Measurements from ENCODE around the gene CCNT2.
"Not testable (repeated sequence)": the region's sequence is repeated elsewhere in the genome, so short reads cannot be mapped to it uniquely, and the experiment has no call there.

The CCNT2 gene

DNA sequence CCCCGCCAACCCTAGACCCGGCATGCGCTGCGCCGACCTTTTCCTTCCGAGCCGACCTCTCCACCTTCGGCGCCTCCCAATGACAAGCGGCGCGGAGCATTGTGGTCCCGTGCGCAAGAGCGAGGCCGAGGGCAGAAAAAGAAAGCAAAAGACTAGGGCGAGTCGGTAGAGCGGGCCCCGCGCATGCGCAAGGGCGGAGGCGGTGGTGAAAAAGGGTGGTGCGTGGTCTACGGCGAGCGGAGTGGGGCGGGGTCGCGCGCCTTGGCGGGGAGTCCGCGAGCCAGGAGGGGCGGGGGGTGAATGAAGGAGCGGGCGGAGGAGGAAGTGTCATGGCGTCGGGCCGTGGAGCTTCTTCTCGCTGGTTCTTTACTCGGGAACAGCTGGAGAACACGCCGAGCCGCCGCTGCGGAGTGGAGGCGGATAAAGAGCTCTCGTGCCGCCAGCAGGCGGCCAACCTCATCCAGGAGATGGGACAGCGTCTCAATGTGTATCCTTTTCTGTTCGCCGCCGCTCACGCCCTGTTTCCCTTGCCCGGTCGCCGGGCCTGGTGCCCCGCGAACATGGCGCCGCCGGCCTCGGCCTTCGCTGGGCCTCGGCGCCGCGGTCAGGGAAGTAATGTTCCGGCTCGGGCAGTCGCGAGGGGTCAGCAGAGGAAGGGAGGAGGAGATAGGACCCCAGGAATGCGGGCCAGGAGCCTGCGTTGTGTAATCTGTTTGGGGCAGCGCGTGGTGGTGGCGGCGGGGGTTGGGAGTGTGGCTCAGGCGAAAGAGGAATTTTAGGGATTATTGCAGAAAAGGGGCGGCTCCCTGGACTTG is at the start of gene CCNT2:
Gene CCNT2, plus strand, starts transcription at position 297 of the 815 bp plus-strand sequence. Its CDS starts 33 bp downstream, at position 330.
- peak; percentile 99 to 100 for DNase-seq (ENCODE audit: low read depth in 2 of 2)

DNA sequence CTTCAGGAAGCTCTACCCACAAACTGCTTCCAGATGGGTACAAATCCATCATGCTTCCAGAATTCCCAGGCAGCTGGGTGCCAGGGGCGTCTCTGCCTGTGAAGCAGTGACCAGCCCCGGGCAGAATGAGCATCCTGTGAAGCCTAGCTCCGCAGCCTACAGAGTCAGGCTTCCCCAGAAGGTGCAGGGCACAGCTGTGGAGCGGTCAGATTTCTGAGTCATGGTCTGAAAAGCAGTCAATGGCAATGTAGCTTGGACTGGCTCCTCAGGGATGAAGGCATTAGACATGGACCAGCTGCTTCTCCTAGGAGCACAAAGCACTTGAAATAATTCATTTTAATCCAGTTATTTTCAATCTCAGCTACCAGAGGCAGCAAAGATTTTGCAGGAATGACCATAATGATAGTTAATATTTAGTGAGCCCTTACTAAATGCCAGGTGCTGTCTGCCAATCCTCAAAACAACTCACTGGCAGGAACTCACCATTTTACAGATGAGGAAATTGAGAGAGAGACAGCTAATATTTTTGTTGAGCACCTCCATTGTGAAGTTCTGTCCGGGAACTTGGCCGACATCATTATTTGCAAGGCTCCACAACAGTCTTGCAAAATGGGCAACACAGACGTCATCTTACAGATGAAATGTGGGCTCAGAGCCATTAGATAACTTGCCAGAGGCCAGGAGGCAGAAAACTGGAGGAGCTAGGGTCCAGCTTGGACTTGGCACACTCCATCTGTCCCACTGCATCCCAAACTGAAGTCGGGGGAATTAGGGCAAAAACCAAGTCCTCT is 48.5 kb upstream of the CCNT2 start:
- DNase-seq (ENCODE audit: low read depth in 2 of 2), result no peak

- no peak for DNase-seq (ENCODE audit: low read depth in 2 of 2)
Measured at GRCh38 chr2:134873152-134873551, 45.5 kb upstream of the CCNT2 start.

- DNase-seq (ENCODE audit: low read depth in 2 of 2), result no peak
Measured at GRCh38 chr2:134875309-134875708, 43.3 kb upstream of the CCNT2 start.

GRCh38 chr2:134882773-134883172 is 35.8 kb upstream of the CCNT2 start:
- no peak for DNase-seq (ENCODE audit: low read depth in 2 of 2)

DNA sequence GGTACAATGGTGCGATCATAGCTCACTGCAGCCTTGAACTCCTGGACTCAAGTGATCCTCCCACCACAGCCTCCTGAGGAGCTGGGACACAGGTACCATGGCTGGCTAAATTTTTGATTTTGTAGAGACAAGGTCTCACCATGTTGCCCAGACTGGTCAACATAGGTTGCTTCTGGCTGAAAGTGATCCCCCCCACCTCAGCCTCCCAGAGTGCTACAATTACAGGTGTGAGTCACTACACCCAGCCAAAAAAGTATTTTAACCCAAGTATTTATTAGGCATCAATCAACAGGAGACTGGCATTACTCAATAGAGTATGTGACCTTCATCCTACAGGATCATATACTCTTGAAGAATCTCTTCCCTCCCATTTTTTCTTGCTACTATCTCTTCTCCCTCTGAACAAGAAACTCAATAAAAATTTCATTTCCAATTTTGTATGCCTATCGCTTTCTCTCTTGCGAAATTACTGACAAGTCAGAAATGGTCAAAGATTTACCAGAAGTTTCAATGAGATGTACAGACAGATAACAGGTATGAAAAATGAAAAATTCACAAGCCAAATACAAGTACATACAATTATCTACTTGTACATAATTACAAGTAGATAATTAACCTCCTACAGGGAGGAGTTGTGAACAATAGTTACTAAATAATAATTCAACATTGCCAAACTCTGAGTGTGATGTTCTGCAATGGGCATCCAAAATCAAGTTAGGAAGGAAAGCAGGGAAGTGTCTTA is 34.9 kb upstream of the CCNT2 start:
- DNase-seq (ENCODE audit: low read depth in 2 of 2), result no peak

- no peak for DNase-seq (ENCODE audit: low read depth in 2 of 2)
Measured at GRCh38 chr2:134884435-134884834, 34.2 kb upstream of the CCNT2 start.

GRCh38 chr2:134892282-134893035 is 26.2 kb upstream of the CCNT2 start:
- DNase-seq (ENCODE audit: low read depth in 2 of 2), result no peak

GRCh38 chr2:134897932-134898331 is 20.7 kb upstream of the CCNT2 start:
- DNase-seq (ENCODE audit: low read depth in 2 of 2), result no peak

GRCh38 chr2:134899204-134899603 is 19.4 kb upstream of the CCNT2 start:
- no peak for DNase-seq (ENCODE audit: low read depth in 2 of 2)

- no peak for DNase-seq (ENCODE audit: low read depth in 2 of 2)
Measured at GRCh38 chr2:134900151-134900550, 18.5 kb upstream of the CCNT2 start.

DNA sequence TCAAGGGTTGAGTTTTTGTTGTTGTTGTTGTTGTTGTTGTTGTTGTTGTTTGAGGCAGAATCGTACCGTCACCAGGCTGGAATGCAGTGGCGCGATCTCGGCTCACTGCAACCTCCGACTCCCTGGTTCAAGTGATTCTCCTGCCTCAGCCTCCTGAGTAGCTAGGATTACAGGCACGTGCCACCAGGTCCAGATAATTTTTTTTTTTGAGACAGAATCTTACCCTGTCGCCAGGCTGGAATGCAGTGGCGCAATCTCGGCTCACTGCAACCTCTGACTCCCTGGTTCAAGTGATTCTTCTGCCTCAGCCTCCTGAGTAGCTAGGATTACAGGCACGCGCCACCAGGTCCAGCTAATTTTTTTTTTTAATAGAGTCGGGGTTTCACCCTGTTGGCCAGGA is 14.9 kb upstream of the CCNT2 start:
- DNase-seq (ENCODE audit: low read depth in 2 of 2), result not testable (repeated sequence)

DNA sequence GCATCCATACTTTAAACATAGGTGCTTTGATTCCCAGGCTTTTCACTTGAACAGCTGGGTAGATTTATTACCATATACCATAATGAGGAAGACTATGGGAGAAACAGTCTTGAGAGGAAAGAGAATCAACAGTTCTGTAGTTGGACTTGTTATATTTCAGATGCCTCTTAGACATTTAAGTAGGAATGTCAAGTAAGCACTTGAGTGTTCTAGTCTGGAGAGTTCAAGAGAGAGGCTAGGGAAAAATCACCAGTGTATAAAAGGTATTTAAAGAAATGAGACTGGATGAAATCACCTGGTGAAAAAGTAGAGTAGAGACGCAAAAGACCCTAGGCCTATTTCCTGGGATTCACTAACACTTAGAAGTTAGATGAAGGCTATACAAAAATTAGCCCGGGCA is 13.5 kb upstream of the CCNT2 start:
- DNase-seq (ENCODE audit: low read depth in 2 of 2), result no peak

GRCh38 chr2:134906726-134907125 is 11.9 kb upstream of the CCNT2 start:
- DNase-seq (ENCODE audit: low read depth in 2 of 2), result no peak

DNA sequence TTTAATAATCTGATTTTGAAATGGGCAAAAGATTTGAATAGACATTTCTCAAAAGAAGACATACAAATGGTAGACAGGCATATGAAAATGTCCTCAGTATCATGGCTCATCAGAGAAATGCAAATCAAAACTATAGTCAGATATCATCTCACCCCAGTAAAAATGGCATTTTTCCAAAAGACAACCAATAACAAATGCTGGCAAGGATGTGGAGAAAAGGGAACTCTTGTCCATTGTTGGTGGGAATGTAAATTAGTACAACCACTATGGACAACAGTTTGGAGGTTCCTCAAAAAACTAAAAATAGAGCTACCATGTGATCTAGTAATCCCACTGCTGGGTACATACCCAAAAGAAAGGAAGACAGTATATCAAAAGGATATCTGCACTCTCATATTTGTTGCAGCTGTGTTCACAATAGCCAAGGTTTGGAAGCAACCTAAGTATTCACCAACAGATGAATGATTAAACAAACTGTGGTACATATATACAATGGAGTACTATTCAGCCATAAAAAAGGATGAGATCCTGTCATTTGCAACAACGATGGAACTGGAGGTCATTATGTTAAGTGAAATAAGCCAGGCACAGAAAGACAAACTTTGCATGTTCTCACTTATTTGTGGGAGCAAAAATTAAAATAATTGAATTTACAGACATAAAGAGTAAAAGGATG is 11.0 kb upstream of the CCNT2 start:
- not testable (repeated sequence) for DNase-seq (ENCODE audit: low read depth in 2 of 2)

GRCh38 chr2:134910763-134911399 is 7.7 kb upstream of the CCNT2 start:
- DNase-seq (ENCODE audit: low read depth in 2 of 2), result no peak

DNA sequence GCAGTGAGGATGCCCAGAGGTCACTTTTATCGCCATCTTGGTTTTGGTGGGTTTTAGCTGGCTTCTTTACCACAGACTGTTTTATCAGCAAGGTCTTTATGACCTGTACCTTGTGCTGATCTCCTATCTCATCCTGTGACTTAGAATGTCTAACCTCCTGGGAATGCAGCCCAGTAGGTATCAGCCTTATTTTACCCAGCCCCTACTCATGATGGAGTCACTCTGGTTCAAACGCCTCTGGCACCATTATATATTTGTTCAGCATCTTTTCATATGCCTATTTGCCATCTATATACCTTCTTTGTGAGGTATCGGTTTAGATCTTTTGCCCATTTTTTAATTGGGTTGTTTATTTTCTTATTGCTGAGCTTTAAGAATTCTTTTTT is 7.2 kb upstream of the CCNT2 start:
- no peak for DNase-seq (ENCODE audit: low read depth in 2 of 2)

DNA sequence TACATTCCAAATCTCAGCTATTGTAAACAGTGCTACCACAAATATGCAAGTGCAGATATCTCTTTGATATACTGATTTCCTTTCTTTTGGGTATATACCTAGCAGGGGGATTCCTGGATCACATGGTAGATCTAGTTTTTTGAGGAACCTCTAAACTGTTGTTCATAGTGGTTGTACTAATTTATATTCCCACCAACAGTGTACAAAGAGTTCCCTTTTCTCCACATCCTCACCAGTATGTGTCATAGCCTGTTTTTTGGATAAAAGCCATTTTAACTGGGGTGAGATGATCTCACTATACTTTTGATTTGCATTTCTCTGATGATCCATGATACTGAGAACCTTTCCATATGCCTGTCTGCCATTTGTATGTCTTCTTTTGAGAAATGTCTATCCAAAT is 6.3 kb upstream of the CCNT2 start:
- no peak for DNase-seq (ENCODE audit: low read depth in 2 of 2)

- no peak for DNase-seq (ENCODE audit: low read depth in 2 of 2)
Measured at GRCh38 chr2:134917360-134917865, 1.2 kb upstream of the CCNT2 start.

- DNase-seq (ENCODE audit: low read depth in 2 of 2), result peak; percentile 81 to 84
Measured at GRCh38 chr2:134917888-134918525, 615 bp upstream of the CCNT2 start.

Measured in stimulated activated CD8-positive, alpha-beta memory T cell treated with anti-CD3 and anti-CD28 coated beads, Interleukin-7, amount 100 ng/mL, for 4 hours (primary cell).